Endothelial cell of umbilical vein (primary cell): ENCODE measurements around the gene TBC1D8. TPM values are rescaled to one million over a fixed set of nuclear protein-coding genes. Genes with fewer than 3 reads are reported as not detected.

ENCODE experiments used
- BruUV-seq: library from RNA; stranded (reverse); fragments of 400-500 nt; replicated peaks from 2 replicates; lab custom pipeline; 2021; lab: Mats Ljungman, UMichigan
- CTCF ChIA-PET: fragments of 300-600, 350-600 bp; sonication (Branson Sonifier 250); formaldehyde crosslinking; loops from one replicate; lab custom pipeline; 2021; ENCODE audit warnings: antibody characterized with exemption, inconsistent platforms; lab: Charles Lee
- POLR2A ChIA-PET: fragments of 300-600, 350-600 bp; sonication (Branson Sonifier 250); formaldehyde crosslinking; loops from one replicate; lab custom pipeline; 2021; ENCODE audit warnings: antibody characterized with exemption, inconsistent platforms; lab: Charles Lee
- DNase-seq: peaks from one replicate; pipeline ENCODE4 v3.0.0-alpha.2; 2011; ENCODE audit warnings: low read depth, low spot score
- FAIRE-seq: peaks from 2 replicates; lab custom pipeline; 2011; peaks lifted over from hg19 to GRCh38; lab: Jason Lieb, UNC
- H2AFZ ChIP-seq: 2 replicates; pipeline ENCODE4 v1.6.0; 2012; ENCODE audit warnings: low read depth, low read length, control low read depth, inconsistent platforms
- H3K27ac ChIP-seq: 2 replicates; pipeline ENCODE4 v1.5.1; 2011; ENCODE audit warnings: low read depth, mild to moderate bottlenecking, control low read depth, low read length, moderate library complexity; ENCODE audit not compliant: insufficient read depth
- H3K27me3 ChIP-seq, 2 experiments: 2 replicates each; pipeline versions ENCODE4 v1.6.0 to v1.6.1; 2011; ENCODE audit warnings: low read length in 2 of 2, mixed read lengths in 1 of 2; ENCODE audit not compliant: control insufficient read depth in 2 of 2, insufficient read depth in 2 of 2
- H3K36me3 ChIP-seq, 2 experiments: 2 replicates in 1 of 2; 3 replicates in 1 of 2; pipeline ENCODE4 v1.5.1; 2011; ENCODE audit warnings: low read length in 2 of 2, mild to moderate bottlenecking in 1 of 2, moderate library complexity in 1 of 2; ENCODE audit not compliant: control insufficient read depth in 2 of 2, insufficient read depth in 2 of 2; ENCODE audit errors: extremely low read depth in 1 of 2
- H3K4me1 ChIP-seq: 3 replicates; pipeline ENCODE4 v1.5.1; 2011; ENCODE audit warnings: mild to moderate bottlenecking, low read length; ENCODE audit not compliant: control insufficient read depth, insufficient read depth; ENCODE audit errors: extremely low read depth
- H3K4me2 ChIP-seq: 2 replicates; pipeline ENCODE4 v1.6.1; 2011; ENCODE audit warnings: low read length, control low read depth, mixed read lengths; ENCODE audit not compliant: insufficient read depth
- H3K4me3 ChIP-seq, 3 experiments: fragments of 200-600 bp in 1 of 3; sonication (generic), shearing (Covaris generic) in 1 of 3; replicated peaks in 1 of 3; 2 replicates each; pipeline ENCODE4 v1.5.1; 2011 to 2016; ENCODE audit warnings: control low read depth in 3 of 3, low read length in 3 of 3, mild to moderate bottlenecking in 2 of 3, inconsistent platforms in 1 of 3, low read depth in 1 of 3, moderate library complexity in 1 of 3; ENCODE audit not compliant: insufficient read depth in 1 of 3
- H3K79me2 ChIP-seq: 2 replicates; pipeline ENCODE4 v1.6.0; 2012; ENCODE audit warnings: low read length, inconsistent platforms; ENCODE audit not compliant: control insufficient read depth, insufficient read depth
- H3K9ac ChIP-seq: replicated peaks from 2 replicates; pipeline ENCODE3; 2011; ENCODE audit warnings: low read length, control low read depth; ENCODE audit not compliant: insufficient read depth; ENCODE audit errors: extremely low read depth
- H3K9me1 ChIP-seq: replicated peaks from 3 replicates; pipeline ENCODE4 v1.6.0; 2011; ENCODE audit warnings: mild to moderate bottlenecking, low read length; ENCODE audit not compliant: control insufficient read depth, insufficient read depth; ENCODE audit errors: extremely low read depth
- H3K9me3 ChIP-seq: replicated peaks from 2 replicates; pipeline ENCODE4 v1.5.1; 2012; ENCODE audit warnings: low read length, inconsistent platforms; ENCODE audit not compliant: control insufficient read depth, insufficient read depth
- H4K20me1 ChIP-seq: replicated peaks from 2 replicates; pipeline ENCODE3; 2011; ENCODE audit warnings: mild to moderate bottlenecking, low read length; ENCODE audit not compliant: control insufficient read depth, insufficient read depth; ENCODE audit errors: extremely low read depth
- EZH2 ChIP-seq: IDR thresholded peaks from 2 replicates; pipeline ENCODE4 v1.6.1; 2012; ENCODE audit warnings: borderline replicate concordance, low read depth, mild to moderate bottlenecking, moderate library complexity, low read length, inconsistent platforms; ENCODE audit not compliant: severe bottlenecking
- FOS ChIP-seq: IDR thresholded peaks from 2 replicates; pipeline ENCODE4 v1.6.1; 2011; ENCODE audit warnings: mild to moderate bottlenecking, low read length, moderate library complexity, borderline replicate concordance; ENCODE audit not compliant: insufficient read depth
- GATA2 ChIP-seq: IDR thresholded peaks from 2 replicates; pipeline ENCODE4 v1.7.0; 2011; ENCODE audit warnings: low read depth, mild to moderate bottlenecking, moderate library complexity, mixed read lengths, low read length; ENCODE audit not compliant: insufficient read length, insufficient read depth
- JUN ChIP-seq: IDR thresholded peaks from 2 replicates; pipeline ENCODE4 v1.6.1; 2011; ENCODE audit warnings: borderline replicate concordance, low read depth; ENCODE audit not compliant: insufficient read length, insufficient read depth
- MYC ChIP-seq: IDR thresholded peaks from one replicate; pipeline ENCODE4 v1.6.1; 2011; ENCODE audit warnings: mild to moderate bottlenecking, low read depth, low read length
- POLR2A ChIP-seq: IDR thresholded peaks from 2 replicates; pipeline ENCODE4 v1.6.1; 2012; ENCODE audit warnings: low read depth, mild to moderate bottlenecking, control low read depth, low read length
- POLR2AphosphoS5 ChIP-seq: IDR thresholded peaks from 2 replicates; pipeline ENCODE4 v1.6.1; 2012; ENCODE audit warnings: low read depth, mild to moderate bottlenecking, control low read depth, low read length, moderate library complexity; ENCODE audit not compliant: insufficient read depth
- dilution Hi-C: fragments of 300-500 bp; cut with MboI; formaldehyde crosslinking; loops from one replicate; pipeline ENCODE4 v1.15.0; 2019; ENCODE audit warnings: low sequenced_read_pairs; ENCODE audit not compliant: extremely low pct_ligation_motif_present
- intact Hi-C: fragments of 100-400 bp; cut with micrococcal nuclease; formaldehyde crosslinking; loops from one replicate; pipeline ENCODE4 v1.10.0; 2022
- polyA plus RNA-seq, 4 experiments: library from polyadenylated mRNA; depleted of rRNA in 3 of 4; stranded (reverse) in 3 of 4; unstranded in 1 of 4; fragments of >200 nt; gene quantifications; 2 replicates each; pipeline versions ENCODE4 v1.2.1 to v1.2.3, GENCODE V29; 2011 to 2012; ENCODE audit warnings: missing spikeins in 1 of 4
- total RNA-seq: library from RNA; stranded (reverse); gene quantifications from 2 replicates; pipeline ENCODE4 v1.2.3, GENCODE V29; 2021
- TF ChIP-seq, protein P1 (sequence below), 2 donors: IDR thresholded peaks; 1 replicate in 1 of 2; 2 replicates in 1 of 2; pipeline ENCODE4 v1.5.1; 2011; ENCODE audit warnings: low read length in 2 of 2, mild to moderate bottlenecking in 2 of 2, moderate library complexity in 2 of 2, control low read depth in 1 of 2, inconsistent platforms in 1 of 2, low read depth in 1 of 2; ENCODE audit not compliant: insufficient read depth in 1 of 2; ENCODE audit errors: extremely low read depth in 1 of 2
- TF ChIP-seq, protein P2 (sequence below): IDR thresholded peaks from 2 replicates; pipeline ENCODE4 v1.6.1; 2011; ENCODE audit not compliant: insufficient read depth, insufficient read length

Gene TBC1D8
- total and polyA plus RNA-seq, 2 donors (not counting 3 experiments of a cell fraction or from before 2014, with no cell fraction given): 28.5 to 32.1 TPM

DNA sequence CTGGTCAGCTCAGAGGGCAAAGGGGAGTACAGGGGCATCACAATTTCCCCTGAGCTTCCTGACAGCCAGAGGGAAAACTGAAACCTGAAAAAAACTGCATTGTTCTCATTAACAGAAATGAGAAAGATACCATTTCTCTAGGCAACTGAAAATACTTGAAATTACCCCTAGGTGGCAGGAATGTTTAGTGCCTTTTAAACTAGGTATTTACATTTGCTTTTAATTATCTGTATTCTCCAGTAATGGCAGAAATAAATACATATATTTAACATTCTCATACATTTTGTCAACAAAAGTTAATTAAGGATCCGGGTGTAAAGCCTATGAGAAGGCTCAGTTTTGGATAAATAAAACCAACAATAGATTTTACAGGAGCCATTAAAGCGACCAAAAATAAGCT is 114.6 kb downstream of the TBC1D8 start:
- H3K9me3 ChIP-seq: no peaks in the 10 kb centered on the region
- H3K9me1 ChIP-seq: no peaks in the 10 kb centered on the region
- no peaks in the 10 kb centered on the region for H3K79me2 ChIP-seq
- POLR2A ChIA-PET: interaction anchor here (1.2 kb wide), 1 partner anchor 152 kb away, joined by 4 read pairs; no protein-coding TSS in a partner anchor
- intact Hi-C loops: loop anchor here (1.0 kb wide), 3 partner anchors 116 to 169 kb away; no protein-coding TSS in a partner anchor
- TF ChIP-seq, protein P1, sequence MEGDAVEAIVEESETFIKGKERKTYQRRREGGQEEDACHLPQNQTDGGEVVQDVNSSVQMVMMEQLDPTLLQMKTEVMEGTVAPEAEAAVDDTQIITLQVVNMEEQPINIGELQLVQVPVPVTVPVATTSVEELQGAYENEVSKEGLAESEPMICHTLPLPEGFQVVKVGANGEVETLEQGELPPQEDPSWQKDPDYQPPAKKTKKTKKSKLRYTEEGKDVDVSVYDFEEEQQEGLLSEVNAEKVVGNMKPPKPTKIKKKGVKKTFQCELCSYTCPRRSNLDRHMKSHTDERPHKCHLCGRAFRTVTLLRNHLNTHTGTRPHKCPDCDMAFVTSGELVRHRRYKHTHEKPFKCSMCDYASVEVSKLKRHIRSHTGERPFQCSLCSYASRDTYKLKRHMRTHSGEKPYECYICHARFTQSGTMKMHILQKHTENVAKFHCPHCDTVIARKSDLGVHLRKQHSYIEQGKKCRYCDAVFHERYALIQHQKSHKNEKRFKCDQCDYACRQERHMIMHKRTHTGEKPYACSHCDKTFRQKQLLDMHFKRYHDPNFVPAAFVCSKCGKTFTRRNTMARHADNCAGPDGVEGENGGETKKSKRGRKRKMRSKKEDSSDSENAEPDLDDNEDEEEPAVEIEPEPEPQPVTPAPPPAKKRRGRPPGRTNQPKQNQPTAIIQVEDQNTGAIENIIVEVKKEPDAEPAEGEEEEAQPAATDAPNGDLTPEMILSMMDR (IDR thresholded peaks at IDR 0.05; ENCODE audit: extremely low read depth in 1 of 2, insufficient read depth in 1 of 2, low read depth in 1 of 2, low read length in 2 of 2): peak; percentile 24 to 40
- TF ChIP-seq MYC: no peak
- no TSS peak for BruUV-seq
- H3K27me3 ChIP-seq: no peaks in the 10 kb centered on the region
- no peaks in the 10 kb centered on the region for H4K20me1 ChIP-seq
- CTCF ChIA-PET: interaction anchor here (0.6 to 5.5 kb wide), 40 partner anchors 8 to 430 kb away, joined by 3 to 210 read pairs (median 4); partner anchors contain the start of gene TBC1D8
- FAIRE-seq: peak; percentile 91
- H3K36me3 ChIP-seq: peaks cover 16 to 23% of the 10 kb centered on the region in 2 experiments
- H3K4me3 ChIP-seq: no peak overlapping the region
- no peak overlapping the region for H2AFZ ChIP-seq
- no peak overlapping the region for H3K9ac ChIP-seq
- DNase-seq: peak; percentile 53
- no peak overlapping the region for H3K27ac ChIP-seq
- dilution Hi-C loops: loop anchor here (25.0 kb wide), 1 partner anchor 176 kb away; no protein-coding TSS in a partner anchor
- no peak overlapping the region for H3K4me2 ChIP-seq
- no peaks in the 10 kb centered on the region for H3K4me1 ChIP-seq

DNA sequence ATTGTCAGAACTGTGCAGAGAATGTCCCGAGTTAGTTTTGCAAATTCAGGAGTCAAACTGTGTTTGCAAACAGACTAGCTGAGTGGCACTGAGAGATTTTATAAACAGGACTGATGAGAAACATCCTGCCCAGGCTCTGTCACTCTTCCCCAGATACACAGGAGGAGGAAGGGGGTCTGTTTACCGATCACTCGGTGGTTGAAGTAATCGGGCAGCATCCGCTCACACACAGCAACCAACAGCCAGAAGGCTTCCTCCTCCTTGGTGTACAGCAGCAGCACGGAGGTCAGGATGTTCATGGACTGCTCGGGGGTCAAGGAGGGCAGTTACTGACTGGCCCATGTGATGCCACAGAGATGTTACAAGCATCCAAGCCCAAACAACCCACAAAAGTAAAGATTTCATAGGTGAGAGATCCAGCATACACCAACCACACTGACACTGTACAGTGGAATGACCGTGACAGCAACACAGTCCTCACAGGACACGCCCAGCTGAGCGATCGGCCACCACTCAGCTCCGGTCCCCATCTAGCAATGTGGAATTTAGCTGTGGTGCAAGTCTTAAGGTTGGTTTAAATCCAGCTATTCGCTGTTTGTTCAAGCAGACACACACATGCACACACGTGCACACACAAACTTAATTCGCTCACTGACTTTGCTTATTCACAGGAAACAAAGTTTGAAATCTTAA is 119.0 kb downstream of the TBC1D8 start:
- no peaks in the 10 kb centered on the region for H3K9me3 ChIP-seq
- BruUV-seq: no TSS peak
- H3K4me3 ChIP-seq: no peak overlapping the region
- no peak overlapping the region for H3K4me2 ChIP-seq
- ChIA-PET CTCF (interaction anchor here (1.1 to 3.5 kb wide), 7 partner anchors 9 to 186 kb away, joined by 3 to 15 read pairs (median 7); no protein-coding TSS in a partner anchor), POLR2A (no interaction called here)
- peaks cover 15 to 25% of the 10 kb centered on the region in 2 experiments for H3K36me3 ChIP-seq
- no peak for TF ChIP-seq POLR2A
- TF ChIP-seq FOS: no peak
- TF ChIP-seq, protein P1 (IDR thresholded peaks at IDR 0.05; ENCODE audit: extremely low read depth in 1 of 2, insufficient read depth in 1 of 2, low read depth in 1 of 2, low read length in 2 of 2): no peak
- TF ChIP-seq EZH2: no peak
- TF ChIP-seq JUN: no peak
- no peak for TF ChIP-seq POLR2AphosphoS5
- no peak for TF ChIP-seq MYC
- TF ChIP-seq GATA2: no peak
- TF ChIP-seq, protein P2, sequence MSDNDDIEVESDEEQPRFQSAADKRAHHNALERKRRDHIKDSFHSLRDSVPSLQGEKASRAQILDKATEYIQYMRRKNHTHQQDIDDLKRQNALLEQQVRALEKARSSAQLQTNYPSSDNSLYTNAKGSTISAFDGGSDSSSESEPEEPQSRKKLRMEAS: no peak
- intact Hi-C loops (no loop called here), dilution Hi-C loops (loop anchor here (25.0 kb wide), 1 partner anchor 180 kb away; no protein-coding TSS in a partner anchor)
- H3K4me1 ChIP-seq: no peaks in the 10 kb centered on the region
- H4K20me1 ChIP-seq: no peaks in the 10 kb centered on the region
- H3K9ac ChIP-seq: no peak overlapping the region
- H3K79me2 ChIP-seq: no peaks in the 10 kb centered on the region
- no peak overlapping the region for H2AFZ ChIP-seq
- H3K27ac ChIP-seq: no peak overlapping the region
- FAIRE-seq: no peak
- no peaks in the 10 kb centered on the region for H3K9me1 ChIP-seq
- no peak for DNase-seq
- H3K27me3 ChIP-seq: no peaks in the 10 kb centered on the region
